GM12873 (cell line): ENCODE measurements around the gene GATA5.

ENCODE experiments used
- CTCF ChIP-seq: IDR thresholded peaks from 2 replicates; pipeline ENCODE4 v1.5.1; 2012; ENCODE audit warnings: low read depth, mild to moderate bottlenecking, moderate library complexity, low read length, control low read depth; ENCODE audit not compliant: insufficient read depth; ENCODE audit errors: missing control alignments

GATA5 gene

GRCh38 chr20:62457098-62457497 is 18.7 kb downstream of the GATA5 start:
- TF ChIP-seq CTCF: no peak

GRCh38 chr20:62455929-62456328 is 19.9 kb downstream of the GATA5 start:
- TF ChIP-seq CTCF: no peak

GRCh38 chr20:62454904-62455636 is 20.7 kb downstream of the GATA5 start:
- TF ChIP-seq CTCF: no peak

GRCh38 chr20:62453186-62453808 is 22.5 kb downstream of the GATA5 start:
- no peak for TF ChIP-seq CTCF

GRCh38 chr20:62452475-62453095 is 23.2 kb downstream of the GATA5 start:
- TF ChIP-seq CTCF: no peak

DNA sequence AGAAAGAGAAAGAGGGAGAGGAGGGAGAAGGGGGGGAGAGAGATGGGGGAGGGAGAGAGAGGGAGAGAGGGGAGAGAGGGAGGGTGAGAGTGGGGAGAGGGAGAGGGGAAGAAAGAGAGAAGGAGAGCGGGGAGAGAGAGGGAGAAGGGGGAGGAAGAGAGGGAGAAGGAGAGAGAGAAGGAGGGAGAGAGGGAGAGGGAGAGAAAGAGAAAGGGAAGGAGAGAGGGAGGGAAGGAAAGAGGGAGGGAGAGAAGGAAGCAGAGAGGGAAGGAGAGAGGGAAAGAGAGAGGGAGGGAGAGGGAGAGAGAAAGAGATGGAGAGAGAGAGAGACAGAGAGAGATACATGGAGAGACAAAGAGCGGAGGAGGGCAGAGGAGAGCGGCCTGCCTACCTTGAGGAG is 23.8 kb downstream of the GATA5 start:
- TF ChIP-seq CTCF: no peak

DNA sequence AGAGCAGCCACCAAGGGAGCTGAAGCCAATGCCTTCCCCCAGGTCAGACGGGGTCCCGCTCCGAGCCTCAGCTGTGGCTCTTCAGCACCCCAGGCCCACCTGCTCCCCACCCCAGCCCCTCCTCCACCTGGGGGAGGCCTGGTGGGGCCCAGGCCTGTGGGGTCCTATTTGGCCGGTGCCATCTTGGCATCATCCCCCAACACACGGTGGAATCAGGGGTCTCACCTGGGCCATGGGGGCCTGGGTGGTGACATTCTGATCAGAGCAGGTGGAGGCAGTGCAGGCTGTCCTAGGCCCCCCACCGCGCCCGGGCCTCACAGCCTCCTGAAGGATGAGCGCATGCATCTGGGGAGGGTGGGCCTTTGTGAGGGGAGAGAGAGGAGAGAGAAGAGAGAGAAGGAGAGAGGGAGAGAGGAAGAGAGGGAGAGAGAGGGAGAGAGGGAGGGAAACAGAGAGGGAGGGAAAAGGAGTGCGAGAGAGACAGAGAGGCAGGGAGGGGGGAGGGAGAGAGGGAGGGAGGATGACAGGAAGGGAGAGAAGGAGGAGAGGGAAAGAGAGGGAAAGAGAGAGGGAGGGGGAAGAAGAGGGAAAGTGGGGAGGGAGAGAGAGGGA is 24.5 kb downstream of the GATA5 start:
- TF ChIP-seq CTCF: no peak
